HCT116 (cell line): ENCODE results near the gene MDM4.

Experiments
- CBX3 ChIP-seq: IDR thresholded peaks from 2 replicates; pipeline ENCODE4 v1.6.1; 2012; ENCODE audit warnings: low read depth
- CTCF ChIP-seq, 3 experiments: fragments of 200-600 bp in 1 of 3; sonication (generic) in 1 of 3; IDR thresholded peaks in 2 of 3; conservative IDR thresholded peaks in 1 of 3; 2 replicates each; pipeline ENCODE4 v1.5.1; 2012 to 2017; ENCODE audit warnings: low read depth in 2 of 3, low read length in 2 of 3, antibody characterized with exemption in 1 of 3, borderline replicate concordance in 1 of 3, control low read depth in 1 of 3, mild to moderate bottlenecking in 1 of 3, mixed read lengths in 1 of 3, mixed run types in 1 of 3, moderate library complexity in 1 of 3; ENCODE audit not compliant: insufficient read depth in 1 of 3
- EZH2 ChIP-seq: fragments of 200-600 bp; sonication (generic); IDR thresholded peaks from 2 replicates; pipeline ENCODE4 v1.6.1; 2017; ENCODE audit warnings: antibody characterized with exemption, mixed run types
- MAX ChIP-seq: IDR thresholded peaks from 2 replicates; pipeline ENCODE4 v1.6.1; 2012
- POLR2A ChIP-seq: IDR thresholded peaks from 2 replicates; pipeline ENCODE4 v1.7.0; 2011; ENCODE audit warnings: borderline replicate concordance; ENCODE audit not compliant: insufficient read depth, insufficient read length; ENCODE audit errors: extremely low read depth
- ZNF274 ChIP-seq: fragments of 200-500 bp; sonication (Bioruptor generic); IDR thresholded peaks from 2 replicates; pipeline ENCODE4 v1.6.1; 2014; ENCODE audit warnings: mild to moderate bottlenecking, low read depth, low read length, inconsistent platforms

GRCh38 chr1:204560590-204561150, 44.5 kb downstream of the MDM4 start:
- no peak for TF ChIP-seq ZNF274
- TF ChIP-seq MAX: no peak
- no peak for TF ChIP-seq CTCF (IDR thresholded peaks at IDR 0.05 in 2 of 3, conservative IDR thresholded peaks at IDR 0.05 in 1 of 3; ENCODE audit: borderline replicate concordance in 1 of 3, insufficient read depth in 1 of 3, low read depth in 2 of 3, low read length in 2 of 3)
- TF ChIP-seq POLR2A: no peak
- TF ChIP-seq EZH2: no peak
- no peak for TF ChIP-seq CBX3
